Keratinocyte (primary cell): Measurements from ENCODE around the gene FSIP1.

ENCODE experiments used
- EZH2 ChIP-seq: IDR thresholded peaks from one replicate; pipeline ENCODE4 v1.6.1; 2012; ENCODE audit warnings: inconsistent platforms, mild to moderate bottlenecking, low read length, moderate library complexity
- TF ChIP-seq, protein P1 (sequence below), 3 experiments: IDR thresholded peaks in 1 of 3; conservative IDR thresholded peaks in 1 of 3; optimal IDR thresholded peaks in 1 of 3; 2 replicates in 2 of 3; 3 replicates in 1 of 3; pipeline versions ENCODE3 to v1.5.1; 2011; ENCODE audit warnings: low read length in 3 of 3, mild to moderate bottlenecking in 3 of 3, moderate library complexity in 2 of 3, control low read depth in 1 of 3, inconsistent platforms in 1 of 3; ENCODE audit not compliant: insufficient read depth in 2 of 3; ENCODE audit errors: extremely low read depth in 1 of 3

DNA sequence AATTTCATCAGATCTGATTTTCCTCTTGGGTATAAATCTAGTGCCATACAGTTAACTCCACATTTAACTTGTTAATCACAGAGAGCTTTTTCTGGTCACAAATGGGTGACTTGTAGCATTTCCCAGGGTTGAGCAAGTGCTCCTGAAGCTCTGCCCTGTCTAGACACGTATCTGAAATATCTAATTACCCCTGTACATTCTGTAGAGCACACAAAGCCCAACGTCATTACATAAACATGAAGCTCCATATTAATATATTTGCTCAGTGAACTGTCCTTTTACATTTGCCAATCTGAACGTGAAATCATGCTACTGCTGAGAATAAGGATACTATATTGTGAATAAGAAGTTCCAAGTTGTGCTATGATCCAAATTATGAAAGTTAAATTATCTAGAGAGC is 152.7 kb downstream of the FSIP1 start:
- no peak for TF ChIP-seq EZH2
- TF ChIP-seq, protein P1, sequence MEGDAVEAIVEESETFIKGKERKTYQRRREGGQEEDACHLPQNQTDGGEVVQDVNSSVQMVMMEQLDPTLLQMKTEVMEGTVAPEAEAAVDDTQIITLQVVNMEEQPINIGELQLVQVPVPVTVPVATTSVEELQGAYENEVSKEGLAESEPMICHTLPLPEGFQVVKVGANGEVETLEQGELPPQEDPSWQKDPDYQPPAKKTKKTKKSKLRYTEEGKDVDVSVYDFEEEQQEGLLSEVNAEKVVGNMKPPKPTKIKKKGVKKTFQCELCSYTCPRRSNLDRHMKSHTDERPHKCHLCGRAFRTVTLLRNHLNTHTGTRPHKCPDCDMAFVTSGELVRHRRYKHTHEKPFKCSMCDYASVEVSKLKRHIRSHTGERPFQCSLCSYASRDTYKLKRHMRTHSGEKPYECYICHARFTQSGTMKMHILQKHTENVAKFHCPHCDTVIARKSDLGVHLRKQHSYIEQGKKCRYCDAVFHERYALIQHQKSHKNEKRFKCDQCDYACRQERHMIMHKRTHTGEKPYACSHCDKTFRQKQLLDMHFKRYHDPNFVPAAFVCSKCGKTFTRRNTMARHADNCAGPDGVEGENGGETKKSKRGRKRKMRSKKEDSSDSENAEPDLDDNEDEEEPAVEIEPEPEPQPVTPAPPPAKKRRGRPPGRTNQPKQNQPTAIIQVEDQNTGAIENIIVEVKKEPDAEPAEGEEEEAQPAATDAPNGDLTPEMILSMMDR (optimal IDR thresholded peaks at IDR 0.05 in 1 of 3, IDR thresholded peaks at IDR 0.05 in 1 of 3, conservative IDR thresholded peaks at IDR 0.05 in 1 of 3; ENCODE audit: extremely low read depth in 1 of 3, insufficient read depth in 2 of 3, low read length in 3 of 3), result no peak
